ENCODE results near the gene RPS21. TPM values are rescaled to one million over a fixed set of nuclear protein-coding genes. Genes with fewer than 3 reads are reported as not detected.

RPS21 gene
- total and polyA plus RNA-seq, 10 of the 15 experiments (the other 5 are each of a cell fraction or from before 2014, with no cell fraction given), result 1,474 to 4,987 (median 2,439) TPM

DNA sequence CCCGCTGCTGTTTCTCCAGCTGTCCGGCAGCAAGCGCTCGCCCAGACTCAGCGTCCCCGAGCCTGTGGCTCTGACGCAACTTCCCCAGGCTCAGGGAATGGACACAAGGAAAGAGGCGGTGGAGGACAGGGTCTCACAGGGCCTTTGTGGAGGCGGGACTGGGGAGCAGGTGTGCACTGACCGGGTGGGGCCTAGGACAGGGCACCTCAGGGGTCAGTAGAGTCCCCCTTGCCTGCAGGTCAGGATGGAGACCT, 39.8 kb upstream of the RPS21 start (continued):
- no peak for TF ChIP-seq CUX1 (IDR thresholded peaks at IDR 0.05; ENCODE audit: insufficient replicate concordance, low read depth, low read length)
- TF ChIP-seq ZNF384 (IDR thresholded peaks at IDR 0.05; ENCODE audit: borderline replicate concordance, low read depth, low read length), result no peak
- no peak for TF ChIP-seq ZZZ3 (IDR thresholded peaks at IDR 0.05; ENCODE audit: control insufficient read depth, insufficient read length, low read depth)
- no peak for TF ChIP-seq POU2F2 (IDR thresholded peaks at IDR 0.05; ENCODE audit: borderline replicate concordance, low read depth, low read length)
- no peak for TF ChIP-seq STAT3 (IDR thresholded peaks at IDR 0.05; ENCODE audit: low read depth, low read length)

DNA sequence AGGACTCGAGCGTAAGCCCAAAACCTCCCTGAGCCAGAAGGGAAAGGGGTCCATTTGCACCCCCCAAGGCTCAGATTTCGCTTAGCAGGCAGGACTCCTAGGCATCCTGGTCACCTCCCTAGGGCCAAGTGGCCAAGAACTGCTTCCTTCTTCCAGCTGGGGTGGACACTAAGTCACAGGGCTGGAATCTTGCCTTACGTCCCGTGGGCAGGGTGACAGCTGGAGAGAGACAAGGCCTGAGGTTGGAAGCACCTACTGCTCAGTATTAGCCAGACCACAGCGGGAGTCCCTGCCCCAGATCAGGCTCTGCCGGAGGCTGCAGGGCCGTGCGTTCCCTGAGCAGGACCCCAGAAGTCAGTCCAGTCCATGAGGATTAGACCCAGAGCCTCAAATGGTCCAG, 39.5 kb upstream of the RPS21 start:
- RAD21 ChIA-PET (ENCODE audit: unreplicated experiment), result no interaction called here
- WGBS (ENCODE audit: insufficient coverage, insufficient replicate concordance, low lambda C conversion rate, missing lambda C conversion rate), result 46% methylated on average over 9 of the region's 9 CpGs
- SMC1A ChIA-PET (ENCODE audit: uncharacterized antibody, unreplicated experiment), result no interaction called here
- CTCF ChIA-PET, result no interaction called here
- Histone ChIP-seq H3K4me2 (ENCODE audit: control insufficient read depth, insufficient read depth) (no peak overlapping the region), H3K9me3 (replicated peaks; ENCODE audit: control insufficient read depth, insufficient read depth, low read length) (no peaks in the 10 kb centered on the region; the same call in 2 of the 3 replicates), H3K9ac (ENCODE audit: control insufficient read depth, insufficient read depth, low read length) (no peak overlapping the region), H4K20me1 (ENCODE audit: control insufficient read depth, insufficient read depth) (no peaks in the 10 kb centered on the region), H3K4me1 (ENCODE audit: control insufficient read depth, insufficient read depth, low read length) (no peaks in the 10 kb centered on the region), H3K36me3 (ENCODE audit: control insufficient read depth in 2 of 2, insufficient read depth in 2 of 2, low read length in 1 of 2) (no peaks in the 10 kb centered on the region; a peak in 1 of 4 replicates), H3K79me2 (ENCODE audit: control insufficient read depth, insufficient read depth, low read length) (no peaks in the 10 kb centered on the region), H3K27ac (ENCODE audit: control insufficient read depth, insufficient read depth) (no peak overlapping the region), H3K27me3 (replicated peaks in 1 of 2; ENCODE audit: control insufficient read depth in 2 of 2, insufficient read depth in 2 of 2, low read length in 1 of 2) (no peaks in the 10 kb centered on the region), H3K4me3 (no peak overlapping the region), H2AFZ (ENCODE audit: control insufficient read depth, low read depth, low read length) (no peak overlapping the region)
- TF ChIP-seq POU2F2 (IDR thresholded peaks at IDR 0.05; ENCODE audit: borderline replicate concordance, low read depth, low read length) (no peak), POLR2AphosphoS5 (IDR thresholded peaks at IDR 0.05; ENCODE audit: low read length) (no peak), HCFC1 (IDR thresholded peaks at IDR 0.05; ENCODE audit: low read length) (no peak), RCOR1 (conservative IDR thresholded peaks at IDR 0.05; ENCODE audit: low read depth, low read length) (no peak)
- POLR2A ChIA-PET, result no interaction called here
- DNase-seq (ENCODE audit: low read depth, low spot score) (no peak), ATAC-seq (no peak), FAIRE-seq (no peak)
- no TSS peak for BruUV-seq (replicated peaks)
- in situ Hi-C loops (cut with MboI) (no loop called here), intact Hi-C loops (cut with micrococcal nuclease; ENCODE audit: unreplicated experiment) (no loop called here)
